ACC112 (cell line): ENCODE data around the gene COQ10B.
"Not testable (repeated sequence)": the region's sequence is repeated elsewhere in the genome, so short reads cannot be mapped to it uniquely, and the experiment has no call there.

Experiments used
- H2AFZ ChIP-seq: fragments of 200-600 bp; sonication (generic); one replicate; pipeline ENCODE4 v1.6.0; 2017; ENCODE audit warnings: antibody characterized with exemption, low read length; ENCODE audit not compliant: unreplicated experiment
- H3K27ac ChIP-seq: fragments of 200-600 bp; sonication (generic); 2 replicates; pipeline ENCODE4 v1.5.1; 2014; ENCODE audit warnings: low read depth, mild to moderate bottlenecking, antibody characterized with exemption, low read length, moderate library complexity
- H3K27me3 ChIP-seq: fragments of 200-600 bp; sonication (generic); 2 replicates; pipeline ENCODE4 v1.6.1; 2014; ENCODE audit warnings: mild to moderate bottlenecking, antibody characterized with exemption, low read length, moderate library complexity, mixed read lengths; ENCODE audit not compliant: insufficient read depth
- H3K36me3 ChIP-seq: fragments of 200-600 bp; sonication (generic); 2 replicates; pipeline ENCODE4 v1.6.1; 2016; ENCODE audit warnings: mild to moderate bottlenecking, antibody characterized with exemption, low read length, moderate library complexity, mixed read lengths; ENCODE audit not compliant: insufficient read depth
- H3K4me1 ChIP-seq: fragments of 200-600 bp; sonication (generic); one replicate; pipeline ENCODE4 v1.6.1; 2016; ENCODE audit warnings: low read length, mixed read lengths; ENCODE audit not compliant: insufficient read depth, unreplicated experiment, control insufficient read depth
- H3K4me3 ChIP-seq: fragments of 200-600 bp; sonication (generic); 2 replicates; pipeline ENCODE4 v1.5.1; 2014; ENCODE audit warnings: mild to moderate bottlenecking, low read depth, low read length
- H3K79me2 ChIP-seq: fragments of 200-600 bp; sonication (generic); one replicate; pipeline ENCODE4 v1.6.0; 2016; ENCODE audit warnings: low read length; ENCODE audit not compliant: control insufficient read depth, unreplicated experiment, insufficient read depth

COQ10B gene

DNA sequence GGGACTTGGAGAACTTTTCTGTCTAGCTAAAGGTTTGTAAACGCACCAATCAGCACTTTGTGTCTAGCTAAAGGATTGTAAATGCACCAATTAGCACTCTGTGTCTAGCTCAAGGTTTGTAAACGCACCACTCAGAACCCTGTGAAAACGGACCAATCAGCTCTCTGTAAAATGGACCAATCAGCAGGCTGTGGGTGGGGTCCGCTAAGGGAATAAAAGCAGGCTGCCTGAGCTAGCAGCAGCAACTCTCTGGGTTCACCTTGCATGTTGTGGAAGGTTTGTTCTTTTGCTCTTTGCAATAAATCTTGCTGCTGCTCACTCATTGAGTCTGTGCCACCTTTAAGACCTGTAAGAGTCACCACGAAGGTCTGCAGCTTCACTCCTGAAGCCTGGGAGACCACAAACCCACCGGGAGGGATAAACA, 2.4 kb upstream of the COQ10B start:
- Histone ChIP-seq H3K79me2 (peaks cover 22% of the 10 kb centered on the region), H3K4me1 (peaks cover 11% of the 10 kb centered on the region)
- H3K4me3 ChIP-seq, H3K27me3 ChIP-seq, H3K27ac ChIP-seq, H2AFZ ChIP-seq, H3K36me3 ChIP-seq: not testable (repeated sequence)

DNA sequence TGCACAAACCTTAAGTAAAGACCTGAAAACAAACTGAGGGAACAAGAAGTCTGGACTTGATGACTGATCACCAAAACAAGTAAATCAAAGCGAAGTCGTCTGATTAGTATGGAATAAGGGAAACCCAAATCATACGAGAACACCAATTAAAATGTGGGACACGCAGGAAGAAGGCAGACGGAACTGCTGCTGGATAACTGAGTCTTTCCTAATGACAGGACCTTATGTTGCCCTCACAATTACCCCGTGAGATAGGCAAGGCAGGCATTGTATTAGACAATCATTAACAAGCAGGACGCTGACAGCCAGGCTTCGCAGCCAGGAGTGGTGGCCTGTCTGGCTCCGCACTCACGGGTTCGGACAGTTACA, 614 bp upstream of the COQ10B start:
- H3K27ac ChIP-seq: peak overlapping the region; percentile 99
- no peaks in the 10 kb centered on the region for H3K27me3 ChIP-seq
- peaks cover 35% of the 10 kb centered on the region for H3K79me2 ChIP-seq
- H3K36me3 ChIP-seq: 0 out of 2 replicates have a peak, but pooled peaks cover 5% of the 10 kb centered on the region
- peak overlapping the region; percentile 94 for H3K4me3 ChIP-seq
- peaks cover 11% of the 10 kb centered on the region for H3K4me1 ChIP-seq
- peak overlapping the region; percentile 70 for H2AFZ ChIP-seq

DNA sequence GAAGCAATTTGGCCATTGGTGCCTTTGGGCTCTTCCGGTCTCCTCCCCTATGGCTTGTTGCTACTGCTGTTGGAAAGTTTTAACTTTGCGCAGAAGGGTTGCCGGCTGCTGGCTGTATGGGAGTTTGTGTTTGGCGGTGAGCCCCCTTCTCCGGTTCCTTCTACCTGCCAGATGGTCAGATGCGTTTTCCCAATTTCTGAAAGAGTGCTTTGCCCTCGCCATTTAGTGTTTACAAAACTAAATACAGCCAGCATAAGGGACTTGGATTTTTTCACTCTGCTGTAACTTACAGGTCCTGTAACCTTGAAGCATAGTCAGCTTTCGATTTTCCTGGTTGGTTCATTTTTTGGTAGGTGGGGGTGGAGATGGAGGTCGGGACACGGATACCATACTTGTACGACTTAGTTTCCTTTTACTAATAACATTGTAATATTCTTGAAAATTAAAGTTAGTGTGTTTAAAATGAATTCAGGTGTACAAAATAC, 604 bp downstream of the COQ10B start:
- no peak overlapping the region for H2AFZ ChIP-seq
- H3K4me1 ChIP-seq: peaks cover 14% of the 10 kb centered on the region
- 0 out of 2 replicates have a peak, but pooled peaks cover 5% of the 10 kb centered on the region for H3K36me3 ChIP-seq
- peak overlapping the region; percentile 99 for H3K27ac ChIP-seq
- H3K4me3 ChIP-seq: peak overlapping the region; percentile 94
- H3K79me2 ChIP-seq: peaks cover 45% of the 10 kb centered on the region
- no peaks in the 10 kb centered on the region for H3K27me3 ChIP-seq

DNA sequence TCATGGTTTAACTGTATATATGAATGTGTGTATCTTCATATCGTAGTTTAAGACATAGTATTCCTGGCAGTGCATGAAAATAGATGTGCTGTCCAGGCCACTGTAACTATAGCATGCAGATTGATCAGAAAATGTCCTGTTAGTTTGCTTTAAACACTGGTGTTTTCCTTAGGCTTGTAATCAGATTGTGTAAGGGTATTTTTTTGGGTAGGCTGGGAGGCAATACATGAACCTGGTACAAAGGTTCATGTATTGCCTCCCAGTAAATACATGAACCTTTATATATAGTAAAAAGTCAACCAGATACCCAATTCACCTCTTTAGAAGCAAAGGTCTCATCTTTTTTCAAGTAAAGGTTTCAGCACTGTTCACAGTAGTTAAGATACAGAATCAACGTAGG, 1.6 kb downstream of the COQ10B start:
- peaks cover 54% of the 10 kb centered on the region for H3K79me2 ChIP-seq
- H3K27ac ChIP-seq: peak overlapping the region; percentile 99
- no peaks in the 10 kb centered on the region for H3K27me3 ChIP-seq
- H3K4me1 ChIP-seq: peaks cover 16% of the 10 kb centered on the region
- H3K36me3 ChIP-seq: peaks cover 11% of the 10 kb centered on the region; the same call in 1 of the 2 replicates
- H2AFZ ChIP-seq: no peak overlapping the region
- peak overlapping the region; percentile 94 for H3K4me3 ChIP-seq

DNA sequence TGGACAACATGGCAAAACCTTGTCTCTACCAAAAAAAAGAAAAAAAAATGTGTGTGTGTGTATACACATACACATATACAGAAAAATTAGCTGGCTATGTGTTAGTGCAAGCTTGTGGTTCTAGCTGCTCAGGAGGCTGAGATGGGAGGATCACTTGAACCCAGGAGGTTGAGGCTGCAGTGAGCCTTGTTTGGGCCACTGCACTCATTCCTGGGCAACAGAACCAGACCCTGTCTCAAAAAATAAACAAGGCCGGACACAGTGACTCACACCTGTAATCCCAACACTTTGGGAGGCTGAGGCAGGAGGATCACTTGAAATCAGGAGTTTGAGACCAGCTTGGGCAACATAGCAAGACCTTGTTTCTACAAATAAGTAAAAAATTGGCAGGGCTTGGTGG, 2.1 kb downstream of the COQ10B start:
- no peaks in the 10 kb centered on the region for H3K27me3 ChIP-seq
- peaks cover 56% of the 10 kb centered on the region for H3K79me2 ChIP-seq
- no peak overlapping the region for H3K27ac ChIP-seq
- no peak overlapping the region for H2AFZ ChIP-seq
- peaks cover 13% of the 10 kb centered on the region; the same call in 1 of the 2 replicates for H3K36me3 ChIP-seq
- H3K4me1 ChIP-seq: peaks cover 18% of the 10 kb centered on the region
- peak overlapping the region; percentile 94 for H3K4me3 ChIP-seq

DNA sequence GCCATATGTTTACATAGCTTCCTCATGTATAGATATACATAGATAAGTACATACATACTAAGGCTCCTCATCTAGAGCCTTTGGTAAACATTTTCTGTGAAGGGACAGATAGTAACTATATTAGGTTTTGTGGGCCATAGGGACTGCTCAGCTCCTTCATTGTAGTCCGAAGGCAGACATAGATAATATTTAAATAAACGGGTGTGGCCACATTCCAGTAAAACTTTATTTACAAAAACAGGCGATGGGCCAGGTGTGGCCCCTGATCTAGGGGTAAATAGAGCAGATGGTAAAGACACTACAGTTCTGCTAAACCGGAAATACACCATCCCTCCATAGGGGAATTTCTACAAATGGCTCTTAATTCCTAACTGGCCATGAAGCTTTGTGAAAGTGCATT, 7.3 kb downstream of the COQ10B start:
- no peak overlapping the region for H2AFZ ChIP-seq
- peaks cover 19% of the 10 kb centered on the region for H3K4me1 ChIP-seq
- H3K4me3 ChIP-seq: no peak overlapping the region
- no peaks in the 10 kb centered on the region for H3K27me3 ChIP-seq
- peaks cover 16% of the 10 kb centered on the region; the same call in 1 of the 2 replicates for H3K36me3 ChIP-seq
- H3K27ac ChIP-seq: no peak overlapping the region
- peaks cover 51% of the 10 kb centered on the region for H3K79me2 ChIP-seq

DNA sequence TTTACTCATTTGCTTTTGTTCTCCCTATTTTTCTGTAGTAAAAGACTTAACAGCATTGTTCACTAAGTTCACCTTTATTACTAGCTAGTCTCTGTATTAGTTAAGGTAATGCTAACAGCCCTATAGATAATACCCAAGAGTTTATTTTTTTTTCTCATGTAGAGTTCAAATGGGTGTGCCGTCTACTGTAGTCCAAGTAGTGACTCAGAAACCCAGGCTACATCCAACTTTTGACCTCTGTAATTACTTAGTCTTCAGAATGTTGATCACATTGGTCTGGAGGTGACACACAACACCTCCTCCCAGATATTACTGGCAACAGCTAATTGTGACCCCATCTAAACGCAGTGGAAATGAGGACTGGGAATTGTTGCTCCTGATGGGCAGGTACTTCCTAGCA, 7.7 kb downstream of the COQ10B start:
- Histone ChIP-seq H3K36me3 (peaks cover 12% of the 10 kb centered on the region; the same call in 1 of the 2 replicates), H3K27ac (no peak overlapping the region), H3K79me2 (peaks cover 47% of the 10 kb centered on the region), H3K27me3 (no peaks in the 10 kb centered on the region), H3K4me1 (peaks cover 19% of the 10 kb centered on the region), H3K4me3 (no peak overlapping the region), H2AFZ (no peak overlapping the region)

DNA sequence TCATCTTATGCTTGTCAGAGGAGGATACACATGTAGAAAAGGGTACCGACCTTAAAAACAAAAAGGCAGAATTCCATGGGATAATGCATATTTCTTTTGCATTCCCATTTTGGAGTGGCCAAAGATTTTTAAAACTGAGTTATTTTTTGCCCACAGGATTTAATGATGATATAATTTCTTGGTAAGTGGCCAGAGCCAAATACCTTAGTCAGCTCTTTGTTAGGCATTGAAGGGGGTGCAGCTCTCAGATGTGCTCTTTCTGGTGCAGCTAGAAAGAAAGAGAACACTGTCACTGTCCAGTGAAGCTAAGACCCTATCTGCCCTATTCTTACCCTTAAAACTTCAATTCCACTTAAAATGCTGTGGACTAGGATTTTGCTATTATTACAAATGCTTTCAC, 10.8 kb downstream of the COQ10B start:
- Histone ChIP-seq H3K27ac (no peak overlapping the region), H3K79me2 (peaks cover 25% of the 10 kb centered on the region), H3K27me3 (no peaks in the 10 kb centered on the region), H3K4me3 (no peak overlapping the region), H2AFZ (no peak overlapping the region), H3K4me1 (peaks cover 13% of the 10 kb centered on the region), H3K36me3 (peaks cover 17% of the 10 kb centered on the region; the same call in 1 of the 2 replicates)

DNA sequence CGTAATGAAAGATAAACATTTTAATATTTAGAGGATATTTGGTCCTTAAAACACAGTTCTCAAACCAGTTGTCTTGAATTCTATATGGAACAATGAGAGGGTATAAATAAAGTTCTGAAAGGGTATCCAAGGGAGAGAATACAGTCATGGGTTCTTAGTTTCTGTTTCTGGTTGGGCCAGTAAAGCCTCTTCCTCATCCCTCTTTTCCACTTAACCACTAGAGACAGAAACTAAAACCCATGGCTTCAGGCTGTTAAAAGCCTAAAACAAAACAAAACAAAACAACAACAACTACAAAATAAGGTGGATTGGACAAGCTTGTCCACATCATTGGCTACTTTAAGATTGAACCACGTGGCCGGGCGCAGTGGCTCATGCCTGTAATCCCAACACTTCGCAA, 18.8 kb downstream of the COQ10B start:
- H3K4me1 ChIP-seq: no peaks in the 10 kb centered on the region
- peaks cover 2% of the 10 kb centered on the region for H3K79me2 ChIP-seq
- H3K36me3 ChIP-seq: peaks cover 38% of the 10 kb centered on the region

DNA sequence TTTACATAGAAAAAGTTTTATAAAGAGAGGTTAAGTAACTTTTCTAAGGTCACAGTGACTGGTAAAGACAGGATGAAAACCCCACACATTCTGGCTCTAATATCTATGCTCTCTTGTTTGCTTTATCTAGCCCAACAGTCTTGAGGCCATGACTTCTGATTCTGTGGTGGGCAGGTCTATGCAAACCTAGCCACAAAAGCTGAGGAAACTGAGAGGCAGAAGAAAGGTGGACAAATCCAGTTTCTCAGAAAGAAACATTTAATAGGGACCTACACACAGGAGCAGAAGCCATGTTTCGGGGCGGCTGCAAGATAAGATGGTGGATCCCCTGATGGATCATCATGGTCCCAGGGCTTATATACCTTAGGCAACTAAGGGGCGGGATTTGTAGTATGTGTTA, 24.4 kb downstream of the COQ10B start:
- Histone ChIP-seq H3K4me1 (no peaks in the 10 kb centered on the region), H3K36me3 (peaks cover 28% of the 10 kb centered on the region)

More for the DNA sequence above, 18.8 kb downstream of the COQ10B start:
- Histone ChIP-seq H3K27ac (no peak overlapping the region), H3K27me3 (no peaks in the 10 kb centered on the region), H2AFZ (no peak overlapping the region), H3K4me3 (no peak overlapping the region)

DNA sequence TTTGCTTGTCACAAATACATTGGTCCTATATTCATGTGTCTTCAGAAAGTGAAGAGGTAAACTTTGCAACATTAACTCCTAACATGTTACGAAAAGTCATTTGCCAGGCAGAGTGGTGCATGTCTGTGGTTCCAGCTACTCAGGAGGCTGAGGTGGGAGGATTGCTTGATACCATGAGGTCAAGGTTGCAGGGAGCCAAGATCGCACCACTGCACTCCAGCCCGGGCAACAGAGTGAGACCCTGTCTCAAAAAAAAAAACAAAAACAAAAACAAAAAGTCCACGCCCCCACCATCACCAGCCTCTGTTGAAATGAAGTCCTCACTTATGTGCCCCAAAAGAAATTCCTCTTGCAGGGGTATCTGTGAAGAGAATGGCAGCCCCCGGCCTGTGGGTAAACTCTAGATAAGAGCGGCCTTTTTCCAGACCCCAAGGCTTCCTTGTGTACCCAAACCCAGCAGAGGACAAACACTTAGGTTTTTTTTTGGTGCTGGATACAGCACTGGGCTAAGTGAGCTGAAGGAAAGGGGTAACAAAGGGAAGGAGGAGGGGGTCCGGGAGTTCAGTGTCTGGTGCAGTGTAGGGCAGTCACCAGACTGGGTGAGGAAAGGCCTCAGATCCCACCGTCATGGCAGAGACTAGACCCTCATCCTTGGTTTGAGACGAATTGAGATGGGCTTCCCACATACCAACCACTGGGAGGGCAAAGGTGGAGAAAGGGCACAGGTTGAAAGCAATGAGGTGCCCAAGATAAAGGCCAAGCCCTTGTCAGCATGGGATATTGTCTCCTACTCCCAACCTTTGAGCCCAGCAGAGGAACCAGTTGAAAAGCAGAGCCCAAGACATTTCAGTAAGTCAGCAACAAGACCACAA, 27.0 kb downstream of the COQ10B start:
- H3K36me3 ChIP-seq: peaks cover 24% of the 10 kb centered on the region
- H3K4me3 ChIP-seq: no peak overlapping the region
- no peak overlapping the region for H3K27ac ChIP-seq
- H3K4me1 ChIP-seq: no peaks in the 10 kb centered on the region
- no peaks in the 10 kb centered on the region for H3K27me3 ChIP-seq
- H3K79me2 ChIP-seq: no peaks in the 10 kb centered on the region
- no peak overlapping the region for H2AFZ ChIP-seq

More for the DNA sequence above, 24.4 kb downstream of the COQ10B start:
- Histone ChIP-seq H3K27ac (no peak overlapping the region), H3K4me3 (no peak overlapping the region), H3K79me2 (no peaks in the 10 kb centered on the region), H2AFZ (no peak overlapping the region), H3K27me3 (no peaks in the 10 kb centered on the region)
